ENCODE measurements around the gene FRA10AC1. TPM values are rescaled to one million over a fixed set of nuclear protein-coding genes. Genes with fewer than 3 reads are reported as not detected.

The FRA10AC1 gene
- total RNA-seq, 4 donors from 2014 or later = 6.0 to 25.2 (median 12.7) TPM

GRCh38 chr10:93687737-93688136, 14.7 kb downstream of the FRA10AC1 start:
- DNase-seq (ENCODE audit: low spot score) = no peak
- TF ChIP-seq CTCF (IDR thresholded peaks at IDR 0.05) = no peak
- ATAC-seq (ENCODE audit: low FRiP score) = no peak

- no peak for ATAC-seq (ENCODE audit: low FRiP score)
- TF ChIP-seq CTCF (IDR thresholded peaks at IDR 0.05) = no peak
- no peak for DNase-seq (ENCODE audit: low spot score)
Measured at GRCh38 chr10:93680412-93681047, 21.9 kb downstream of the FRA10AC1 start.

- ATAC-seq (ENCODE audit: low FRiP score) (no peak), DNase-seq (ENCODE audit: low spot score) (no peak)
- TF ChIP-seq CTCF (IDR thresholded peaks at IDR 0.05) = no peak
Measured at GRCh38 chr10:93678805-93679587, 23.4 kb downstream of the FRA10AC1 start.

- ATAC-seq (ENCODE audit: low FRiP score) = no peak
Measured at GRCh38 chr10:93678386-93678785, 24.0 kb downstream of the FRA10AC1 start.

GRCh38 chr10:93673791-93674190, 28.6 kb downstream of the FRA10AC1 start:
- no peak for DNase-seq (ENCODE audit: low spot score)
- no peak for TF ChIP-seq CTCF (IDR thresholded peaks at IDR 0.05)
- ATAC-seq (ENCODE audit: low FRiP score) = no peak

More at GRCh38 chr10:93678386-93678785, 24.0 kb downstream of the FRA10AC1 start:
- TF ChIP-seq CTCF (IDR thresholded peaks at IDR 0.05) = no peak
- DNase-seq (ENCODE audit: low spot score) = no peak

GRCh38 chr10:93672890-93673289, 29.5 kb downstream of the FRA10AC1 start:
- TF ChIP-seq CTCF (IDR thresholded peaks at IDR 0.05) = no peak
- no peak for DNase-seq (ENCODE audit: low spot score)
- ATAC-seq (ENCODE audit: low FRiP score) = no peak

All from omental fat pad (tissue), 4 donors.